Panc1 (cell line): ENCODE measurements around the gene APOA1. TPM values are rescaled to one million over a fixed set of nuclear protein-coding genes. Genes with fewer than 3 reads are reported as not detected.

Experiments
- ATAC-seq: fragments of 200-7000 bp; cut with Tn5 transposase; 2 replicates; pipeline ENCODE4 v1.9.1; 2020; ENCODE audit warnings: mild to moderate bottlenecking, moderate library complexity
- BruUV-seq: library from RNA; stranded (reverse); fragments of 400-500 nt; replicated peaks from 2 replicates; lab custom pipeline; 2021; lab: Mats Ljungman, UMichigan
- CTCF ChIA-PET: fragments of 300-600 bp; sonication (Branson Sonifier 250); formaldehyde crosslinking; loops from one replicate; lab custom pipeline; 2022; ENCODE audit warnings: antibody characterized with exemption; lab: Charles Lee
- POLR2A ChIA-PET: fragments of 300-600 bp; sonication (Branson Sonifier 250); formaldehyde crosslinking; loops from one replicate; lab custom pipeline; 2022; ENCODE audit warnings: antibody characterized with exemption; lab: Charles Lee
- DNase-seq: peaks from one replicate; pipeline ENCODE4 v3.0.0-alpha.2; 2010; ENCODE audit warnings: low read depth, low spot score
- H3K27ac ChIP-seq: 2 replicates; pipeline ENCODE4 v1.5.1; 2011; ENCODE audit warnings: mild to moderate bottlenecking, low read length, inconsistent platforms
- H3K27me3 ChIP-seq: fragments of 200-500 bp; sonication (Bioruptor generic); 2 replicates; pipeline ENCODE4 v1.6.0; 2014; ENCODE audit warnings: low read length, inconsistent platforms; ENCODE audit not compliant: control insufficient read depth, insufficient read depth
- H3K36me3 ChIP-seq: fragments of 200-500 bp; sonication (Bioruptor generic); 2 replicates; pipeline ENCODE4 v1.5.1; 2014; ENCODE audit warnings: inconsistent platforms, mild to moderate bottlenecking, low read length, moderate library complexity; ENCODE audit not compliant: control insufficient read depth, insufficient read depth
- H3K4me1 ChIP-seq: 2 replicates; pipeline ENCODE4 v1.5.1; 2011; ENCODE audit warnings: inconsistent platforms, mild to moderate bottlenecking, low read length, moderate library complexity; ENCODE audit not compliant: control insufficient read depth, insufficient read depth
- H3K4me3 ChIP-seq, 2 experiments: 2 replicates each; pipeline ENCODE4 v1.5.1; 2011 to 2012; ENCODE audit warnings: low read depth in 2 of 2, low read length in 2 of 2, mild to moderate bottlenecking in 2 of 2, inconsistent platforms in 1 of 2, moderate library complexity in 1 of 2
- H3K9me3 ChIP-seq: fragments of 200-500 bp; sonication (Bioruptor generic); 2 replicates; pipeline ENCODE4 v1.5.1; 2014; ENCODE audit warnings: low read depth, mild to moderate bottlenecking, inconsistent platforms, low read length, moderate library complexity; ENCODE audit not compliant: control insufficient read depth, insufficient read depth
- CTCF ChIP-seq: fragments of 450-650 bp; IDR thresholded peaks from 2 replicates; pipeline ENCODE4 v1.5.1; 2017; ENCODE audit warnings: mild to moderate bottlenecking
- POLR2AphosphoS5 ChIP-seq: IDR thresholded peaks from 2 replicates; pipeline ENCODE4 v1.6.1; 2012; ENCODE audit warnings: mild to moderate bottlenecking, low read depth, low read length, moderate library complexity
- REST ChIP-seq, 2 experiments: IDR thresholded peaks; 2 replicates each; pipeline ENCODE4 v1.6.1; 2011 to 2012; ENCODE audit warnings: low read depth in 2 of 2, control low read depth in 1 of 2, low read length in 1 of 2, mild to moderate bottlenecking in 1 of 2, moderate library complexity in 1 of 2; ENCODE audit not compliant: insufficient read depth in 1 of 2
- SIN3A ChIP-seq: IDR thresholded peaks from 2 replicates; pipeline ENCODE4 v1.6.1; 2012; ENCODE audit warnings: low read depth, mild to moderate bottlenecking, low read length, moderate library complexity, borderline replicate concordance; ENCODE audit not compliant: insufficient read depth
- TCF7L2 ChIP-seq: IDR thresholded peaks from 2 replicates; pipeline ENCODE4 v1.6.1; 2011; ENCODE audit warnings: mild to moderate bottlenecking, low read depth, low read length, inconsistent platforms
- in situ Hi-C: cut with HindIII; loops from 2 replicates; pipeline ENCODE4 v1.10.0; 2016; ENCODE audit warnings: low sequenced_read_pairs, low pct_unique_long_range_greater_than_20kb
- intact Hi-C: fragments of 100-400 bp; cut with micrococcal nuclease; formaldehyde crosslinking; loops from one replicate; pipeline ENCODE4 v1.10.0; 2022; ENCODE audit not compliant: unreplicated experiment
- total RNA-seq: library from RNA; stranded (reverse); gene quantifications from one replicate; pipeline ENCODE4 v1.2.1, GENCODE V29; 2021; ENCODE audit not compliant: unreplicated experiment

The APOA1 gene
- total RNA-seq, 1 experiment from 2014 or later = 1.7 TPM

GRCh38 chr11:116797816-116798215 is 39.6 kb downstream of the APOA1 start:
- POLR2A ChIA-PET = no interaction called here
- TF ChIP-seq TCF7L2 (no peak), REST (IDR thresholded peaks at IDR 0.05; ENCODE audit: insufficient read depth in 1 of 2, low read depth in 2 of 2, low read length in 1 of 2) (no peak), POLR2AphosphoS5 (no peak), CTCF (no peak)
- ATAC-seq (no peak), DNase-seq (no peak)
- Histone ChIP-seq H3K9me3 (no peaks in the 10 kb centered on the region), H3K4me1 (no peaks in the 10 kb centered on the region), H3K36me3 (no peaks in the 10 kb centered on the region), H3K27me3 (no peaks in the 10 kb centered on the region; the same call in 1 of the 2 replicates), H3K4me3 (no peak overlapping the region), H3K27ac (no peak overlapping the region)
- intact Hi-C loops = no loop called here
- BruUV-seq = no TSS peak
- CTCF ChIA-PET = no interaction called here
- in situ Hi-C loops = no loop called here

- TF ChIP-seq SIN3A (no peak), REST (IDR thresholded peaks at IDR 0.05; ENCODE audit: insufficient read depth in 1 of 2, low read depth in 2 of 2, low read length in 1 of 2) (no peak), POLR2AphosphoS5 (no peak), TCF7L2 (no peak), CTCF (no peak)
- no peaks in the 10 kb centered on the region for H3K9me3 ChIP-seq
- no peaks in the 10 kb centered on the region for H3K36me3 ChIP-seq
- no peak for ATAC-seq
- ChIA-PET CTCF (interaction anchor here (0.7 kb wide), 1 partner anchor 38 kb away, joined by 3 read pairs; no protein-coding TSS in a partner anchor), POLR2A (no interaction called here)
- no peaks in the 10 kb centered on the region for H3K4me1 ChIP-seq
- DNase-seq = no peak
- in situ Hi-C loops = no loop called here
- H3K27me3 ChIP-seq = no peaks in the 10 kb centered on the region; the same call in 1 of the 2 replicates
- H3K4me3 ChIP-seq = no peak overlapping the region
- no peak overlapping the region for H3K27ac ChIP-seq
- no TSS peak for BruUV-seq
- intact Hi-C loops = no loop called here
These were observed 40.9 kb downstream of the APOA1 start for GRCh38 chr11:116796548-116796947.
